DND-41 (cell line): ENCODE measurements around the gene CKB.

Experiments
- CTCF ChIP-seq: IDR thresholded peaks from 2 replicates; pipeline ENCODE4 v1.5.1; 2012; ENCODE audit warnings: borderline replicate concordance, low read length, moderate library complexity, mild to moderate bottlenecking; ENCODE audit not compliant: poor library complexity, severe bottlenecking; ENCODE audit errors: extremely low read depth
- EZH2 ChIP-seq: IDR thresholded peaks from 3 replicates; pipeline ENCODE4 v1.6.1; 2012; ENCODE audit warnings: borderline replicate concordance, low read depth, mild to moderate bottlenecking, moderate library complexity, low read length, inconsistent platforms; ENCODE audit not compliant: severe bottlenecking

GRCh38 chr14:103535081-103535890, 12.7 kb upstream of the CKB start:
- TF ChIP-seq CTCF (no peak), EZH2 (no peak)
